Karpas-422 (cell line): Measurements from ENCODE around the gene ZBTB8A. TPM values are rescaled to one million over a fixed set of nuclear protein-coding genes. Genes with fewer than 3 reads are reported as not detected.

Source experiments
- DNase-seq: peaks from one replicate; pipeline ENCODE4 v3.0.0-alpha.2; 2015
- H2AFZ ChIP-seq: fragments of 200-600 bp; sonication (generic); 2 replicates; pipeline ENCODE4 v1.6.1; 2014; ENCODE audit warnings: antibody characterized with exemption, low read length, mixed read lengths
- H3K27ac ChIP-seq: fragments of 200-600 bp; sonication (generic); 2 replicates; pipeline ENCODE4 v1.5.1; 2014; ENCODE audit warnings: mild to moderate bottlenecking, low read length, moderate library complexity
- H3K27me3 ChIP-seq: fragments of 200-600 bp; sonication (generic); 2 replicates; pipeline ENCODE4 v1.6.1; 2014; ENCODE audit warnings: low read length, mixed read lengths
- H3K36me3 ChIP-seq: fragments of 200-600 bp; sonication (generic); 2 replicates; pipeline ENCODE4 v1.6.1; 2014; ENCODE audit warnings: low read length, mixed read lengths; ENCODE audit not compliant: insufficient read depth
- H3K4me1 ChIP-seq: fragments of 200-600 bp; sonication (generic); 2 replicates; pipeline ENCODE4 v1.6.1; 2014; ENCODE audit warnings: mild to moderate bottlenecking, low read length, mixed read lengths
- H3K4me2 ChIP-seq: fragments of 200-600 bp; sonication (generic); 2 replicates; pipeline ENCODE4 v1.6.1; 2014; ENCODE audit warnings: low read length, low read depth, mild to moderate bottlenecking; ENCODE audit not compliant: poor library complexity, severe bottlenecking
- H3K4me3 ChIP-seq: fragments of 200-600 bp; sonication (generic); 2 replicates; pipeline ENCODE4 v1.5.1; 2014; ENCODE audit warnings: mild to moderate bottlenecking, antibody characterized with exemption, low read length, mixed read lengths
- H3K79me2 ChIP-seq: fragments of 200-600 bp; sonication (generic); 2 replicates; pipeline ENCODE4 v1.6.1; 2014; ENCODE audit warnings: mild to moderate bottlenecking, low read length, mixed read lengths
- H3K9ac ChIP-seq: fragments of 200-600 bp; sonication (generic); 2 replicates; pipeline ENCODE4 v1.6.0; 2014; ENCODE audit warnings: low read length
- H3K9me2 ChIP-seq: fragments of 200-600 bp; sonication (generic), shearing (Covaris generic); replicated peaks from 2 replicates; pipeline ENCODE4 v1.6.0; 2014; ENCODE audit warnings: mild to moderate bottlenecking, low read length, moderate library complexity; ENCODE audit not compliant: insufficient read depth
- H3K9me3 ChIP-seq: fragments of 300-700, 200-600 bp; sonication (generic); 2 replicates; pipeline ENCODE4 v1.6.1; 2014; ENCODE audit warnings: low read length, mixed read lengths
- H4K20me1 ChIP-seq: fragments of 200-600 bp; sonication (generic); 2 replicates; pipeline ENCODE4 v1.6.1; 2014; ENCODE audit warnings: mild to moderate bottlenecking, antibody characterized with exemption, low read length, low read depth; ENCODE audit not compliant: insufficient read depth
- small RNA-seq: library from RNA; depleted of rRNA; stranded (forward); fragments of <200 nt; gene quantifications from one replicate; pipeline ENCODE3, GENCODE V24; 2014
- total RNA-seq: library from RNA; depleted of rRNA; stranded (reverse); fragments of >200 nt; shearing (Covaris generic); gene quantifications from 2 replicates; pipeline ENCODE4 v1.2.3, GENCODE V29; 2014; ENCODE audit warnings: low replicate concordance; rRNA removed

ZBTB8A gene
- total RNA-seq, 1 experiment from 2014 or later: 0.11 TPM

DNA sequence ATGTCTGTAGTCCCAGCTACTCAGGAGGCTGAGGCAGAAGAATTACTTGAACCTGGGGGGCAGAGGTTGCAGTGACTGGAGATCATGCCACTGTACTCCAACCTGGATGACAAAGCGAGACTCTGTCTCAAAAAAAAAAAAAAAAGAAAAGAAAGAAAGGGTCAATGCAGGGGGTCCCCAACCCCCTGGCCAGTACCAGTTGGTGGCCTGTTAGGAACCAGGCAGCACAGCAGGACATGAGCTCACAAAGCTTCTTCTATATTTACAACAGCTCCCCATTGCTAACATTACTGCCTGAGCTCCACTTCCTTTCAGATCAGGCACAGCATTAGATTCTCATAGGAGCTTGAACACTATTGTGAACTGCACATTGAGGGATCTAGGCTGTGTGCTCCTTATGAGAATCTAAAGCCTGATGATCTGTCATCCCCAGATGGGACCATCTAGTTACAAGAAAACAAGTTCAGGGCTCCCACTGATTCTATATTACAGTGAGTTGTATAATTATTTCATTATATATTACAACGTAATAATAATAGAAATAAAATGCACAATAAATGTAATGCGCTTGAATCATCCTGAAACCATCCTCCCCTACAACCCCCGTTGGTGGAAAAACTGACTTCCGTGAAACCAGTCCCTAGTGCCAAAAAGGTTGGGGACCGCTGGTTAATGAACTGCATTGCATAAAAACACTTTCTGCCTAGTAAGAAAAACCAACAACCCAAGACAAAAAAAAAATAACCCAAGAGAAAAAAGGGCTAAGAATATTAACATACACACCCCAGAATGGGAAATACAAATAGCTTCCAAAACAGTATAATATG, 108.3 kb downstream of the ZBTB8A start:
- peak overlapping the region; percentile 98 for H3K4me2 ChIP-seq
- no peaks in the 10 kb centered on the region for H3K27me3 ChIP-seq
- H3K27ac ChIP-seq: peak overlapping the region; percentile 100
- H3K9me3 ChIP-seq: no peaks in the 10 kb centered on the region
- peaks cover 47% of the 10 kb centered on the region for H3K4me1 ChIP-seq
- peak; percentile 63 for DNase-seq
- H2AFZ ChIP-seq: no peak overlapping the region
- H3K4me3 ChIP-seq: peak overlapping the region; percentile 55
- H3K36me3 ChIP-seq: peaks cover 11% of the 10 kb centered on the region
- H4K20me1 ChIP-seq: no peaks in the 10 kb centered on the region
- H3K9me2 ChIP-seq: no peaks in the 10 kb centered on the region
- peaks cover 76% of the 10 kb centered on the region for H3K79me2 ChIP-seq
- peak overlapping the region; percentile 60 for H3K9ac ChIP-seq

GRCh38 chr1:32650248-32650751, 111.1 kb downstream of the ZBTB8A start, which contains the start of gene ZBTB8OS:
Gene ZBTB8OS, minus strand, starts transcription at chr1:32650550. Its CDS starts 21 bp downstream, at chr1:32650529.
- peaks cover 35% of the 10 kb centered on the region for H3K36me3 ChIP-seq
- no peaks in the 10 kb centered on the region for H3K9me2 ChIP-seq
- no peak within 1 kb of the TSS for H2AFZ ChIP-seq
- H3K27ac ChIP-seq: peak within 1 kb of the TSS; percentile 100
- H3K9ac ChIP-seq: peak within 1 kb of the TSS; percentile 99
- H3K4me1 ChIP-seq: peaks cover 60% of the 10 kb centered on the region
- peak within 1 kb of the TSS; percentile 97 for H3K4me3 ChIP-seq
- H4K20me1 ChIP-seq: peaks cover 13% of the 10 kb centered on the region
- H3K79me2 ChIP-seq: peaks cover 75% of the 10 kb centered on the region
- no peaks in the 10 kb centered on the region for H3K9me3 ChIP-seq
- H3K4me2 ChIP-seq: peak within 1 kb of the TSS; percentile 98
- no peaks in the 10 kb centered on the region for H3K27me3 ChIP-seq
- DNase-seq: peak; percentile 98

DNA sequence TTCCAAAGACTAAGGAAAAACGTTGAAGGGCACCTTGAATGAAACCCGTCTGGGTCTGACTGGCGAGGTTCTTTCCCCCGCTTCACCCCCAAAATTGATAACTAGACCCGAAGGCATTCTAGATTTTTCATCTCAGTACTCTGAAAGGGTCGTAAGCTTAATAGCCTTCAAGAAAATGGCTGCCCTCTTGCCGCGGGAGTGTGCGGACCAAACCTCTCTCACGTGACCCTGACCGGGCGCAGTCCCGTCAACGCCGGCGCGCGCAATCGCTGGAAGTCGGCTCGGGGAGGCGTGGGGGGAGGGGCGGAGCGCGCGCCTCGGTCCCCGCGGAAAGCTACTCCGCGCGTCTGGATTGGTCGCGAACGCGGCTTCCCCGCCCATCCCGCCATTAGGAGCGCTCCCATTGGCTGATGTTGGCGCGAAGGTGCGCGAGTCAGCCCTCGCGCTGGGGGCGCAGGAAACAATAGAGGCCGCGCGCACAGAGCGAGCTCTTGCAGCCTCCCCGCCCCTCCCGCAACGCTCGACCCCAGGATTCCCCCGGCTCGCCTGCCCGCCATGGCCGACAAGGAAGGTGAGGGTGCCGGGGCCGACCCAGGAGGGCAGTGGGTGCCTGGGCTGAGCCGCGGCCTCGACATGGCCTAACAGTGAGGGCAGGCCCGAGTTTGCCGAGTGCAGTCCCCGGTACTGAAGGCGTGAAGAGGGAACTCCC, 111.7 kb downstream of the ZBTB8A start, which contains the start of gene RBBP4:
RBBP4 (plus strand) TSS at position 457 of the 709 bp plus-strand sequence; CDS start at position 556, 99 bp downstream.
- Histone ChIP-seq H3K9me3 (no peaks in the 10 kb centered on the region), H3K9me2 (no peaks in the 10 kb centered on the region), H3K79me2 (peaks cover 75% of the 10 kb centered on the region), H3K4me1 (peaks cover 53% of the 10 kb centered on the region), H3K27ac (peak within 1 kb of the TSS; percentile 100), H4K20me1 (peaks cover 18% of the 10 kb centered on the region), H3K27me3 (no peaks in the 10 kb centered on the region), H2AFZ (no peak within 1 kb of the TSS), H3K4me3 (peak within 1 kb of the TSS; percentile 97), H3K4me2 (peak within 1 kb of the TSS; percentile 98), H3K9ac (peak within 1 kb of the TSS; percentile 99), H3K36me3 (peaks cover 40% of the 10 kb centered on the region)
- peak; percentile 99 for DNase-seq

DNA sequence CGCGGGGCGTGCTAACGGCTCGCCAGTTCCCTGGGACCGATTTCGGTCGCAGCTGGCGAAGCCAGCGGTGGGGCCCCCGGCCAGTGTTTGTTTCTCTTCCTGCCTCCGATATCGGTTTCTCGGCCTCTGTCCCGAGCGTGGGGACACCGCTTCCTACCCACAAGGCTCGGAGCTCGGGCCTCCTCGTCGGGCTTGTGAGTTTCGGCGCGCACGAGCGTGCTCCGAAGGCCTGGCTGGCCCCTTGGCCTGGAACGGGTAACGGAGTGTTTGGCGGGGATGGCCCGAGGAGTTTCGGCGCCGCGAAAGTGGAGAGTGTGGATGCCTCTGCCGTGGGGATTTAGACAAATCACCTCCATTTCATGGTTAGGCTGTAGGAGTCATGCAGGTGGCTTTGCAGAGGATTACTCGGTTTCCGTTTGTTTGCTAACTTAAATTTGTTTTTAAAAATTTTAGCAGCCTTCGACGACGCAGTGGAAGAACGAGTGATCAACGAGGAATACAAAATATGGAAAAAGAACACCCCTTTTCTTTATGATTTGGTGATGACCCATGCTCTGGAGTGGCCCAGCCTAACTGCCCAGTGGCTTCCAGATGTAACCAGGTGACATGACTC, 112.3 kb downstream of the ZBTB8A start:
- Histone ChIP-seq H3K4me3 (peak overlapping the region; percentile 93), H3K4me1 (peaks cover 52% of the 10 kb centered on the region), H3K9me2 (no peaks in the 10 kb centered on the region), H3K79me2 (peaks cover 76% of the 10 kb centered on the region), H3K9me3 (no peaks in the 10 kb centered on the region), H3K27ac (peak overlapping the region; percentile 90), H3K4me2 (peak overlapping the region; percentile 98), H3K36me3 (peaks cover 42% of the 10 kb centered on the region), H3K9ac (peak overlapping the region; percentile 99), H4K20me1 (peaks cover 19% of the 10 kb centered on the region), H2AFZ (no peak overlapping the region), H3K27me3 (no peaks in the 10 kb centered on the region)
- DNase-seq: no peak

- peaks cover 46% of the 10 kb centered on the region for H3K4me1 ChIP-seq
- H3K27me3 ChIP-seq: no peaks in the 10 kb centered on the region
- no peaks in the 10 kb centered on the region for H3K9me3 ChIP-seq
- peak overlapping the region; percentile 90 for H3K27ac ChIP-seq
- no peaks in the 10 kb centered on the region for H3K9me2 ChIP-seq
- peak overlapping the region; percentile 99 for H3K9ac ChIP-seq
- peaks cover 25% of the 10 kb centered on the region for H4K20me1 ChIP-seq
- H3K36me3 ChIP-seq: peaks cover 49% of the 10 kb centered on the region
- H3K79me2 ChIP-seq: peaks cover 75% of the 10 kb centered on the region
- no peak for DNase-seq
- H3K4me3 ChIP-seq: peak overlapping the region; percentile 93
- peak overlapping the region; percentile 98 for H3K4me2 ChIP-seq
- H2AFZ ChIP-seq: no peak overlapping the region
These were observed 113.2 kb downstream of the ZBTB8A start for GRCh38 chr1:32652244-32652962.

Small RNAs within 50 kb of the gene (small RNA-seq; reads per million reads assigned to genes)
- not detected for gene RF00019

Other genes starting within 250 kb of the ZBTB8A start
- 201 and 257 TPM in 2 replicates for gene HDAC1, start 247.3 kb upstream of the ZBTB8A start, total RNA-seq
- gene MARCKSL1, start 203.2 kb upstream of the ZBTB8A start, total RNA-seq: 262 and 391 TPM in 2 replicates
- gene FAM229A, start 176.9 kb upstream of the ZBTB8A start, total RNA-seq: 3.1 and 4.5 TPM in 2 replicates
- gene TSSK3, start 176.9 kb upstream of the ZBTB8A start, total RNA-seq: 1.4 and 1.5 TPM in 2 replicates
- 45.1 and 50.0 TPM in 2 replicates for gene BSDC1, start 145.0 kb upstream of the ZBTB8A start, total RNA-seq
- not detected in 2 replicates for gene ZBTB8B, start 74.4 kb upstream of the ZBTB8A start, total RNA-seq
- gene ZBTB8OS, start 111.1 kb downstream of the ZBTB8A start, total RNA-seq: 55.1 and 88.3 TPM in 2 replicates
- 204 and 258 TPM in 2 replicates for gene RBBP4, start 111.8 kb downstream of the ZBTB8A start, total RNA-seq
- not detected in 2 replicates for gene SYNC, start 163.3 kb downstream of the ZBTB8A start, total RNA-seq